Hepatocyte (in vitro differentiated cells): ENCODE data around the gene DHX35. TPM values are rescaled to one million over a fixed set of nuclear protein-coding genes. Genes with fewer than 3 reads are reported as not detected.

Source experiments
- DNase-seq: peaks from one replicate; pipeline ENCODE4 v3.0.0-alpha.2; 2016; ENCODE audit warnings: low spot score
- H2AFZ ChIP-seq: fragments of 200-600 bp; sonication (generic); 2 replicates; pipeline ENCODE4 v1.6.0; 2016; ENCODE audit warnings: antibody characterized with exemption, mild to moderate bottlenecking
- H3K27ac ChIP-seq: fragments of 200-600 bp; sonication (generic); 2 replicates; pipeline ENCODE4 v1.5.1; 2016; ENCODE audit warnings: mild to moderate bottlenecking
- H3K27me3 ChIP-seq: fragments of 200-600 bp; sonication (generic); 2 replicates; pipeline ENCODE4 v1.6.1; 2016
- H3K36me3 ChIP-seq: fragments of 200-600 bp; sonication (generic); replicated peaks from 2 replicates; pipeline ENCODE4 v1.5.1; 2016; ENCODE audit warnings: low read depth; ENCODE audit not compliant: insufficient read depth
- H3K4me1 ChIP-seq: fragments of 200-600 bp; sonication (generic); 2 replicates; pipeline ENCODE4 v1.5.1; 2016; ENCODE audit warnings: mild to moderate bottlenecking, moderate library complexity; ENCODE audit not compliant: insufficient read depth
- H3K4me2 ChIP-seq: fragments of 200-600 bp; sonication (generic); 2 replicates; pipeline ENCODE4 v1.6.0; 2016
- H3K4me3 ChIP-seq: fragments of 200-600 bp; sonication (generic); 2 replicates; pipeline ENCODE4 v1.5.1; 2016; ENCODE audit warnings: mild to moderate bottlenecking
- H3K79me2 ChIP-seq: fragments of 200-600 bp; sonication (generic); 2 replicates; pipeline ENCODE4 v1.6.0; 2017; ENCODE audit warnings: mild to moderate bottlenecking
- H3K9me2 ChIP-seq: fragments of 200-600 bp; sonication (generic); replicated peaks from 2 replicates; pipeline ENCODE4 v1.6.0; 2017; ENCODE audit warnings: mild to moderate bottlenecking; ENCODE audit not compliant: insufficient read depth
- H3K9me3 ChIP-seq: fragments of 200-600 bp; sonication (generic); 2 replicates; pipeline ENCODE4 v1.5.1; 2016; ENCODE audit warnings: low read depth, mild to moderate bottlenecking
- H4K20me1 ChIP-seq: fragments of 200-600 bp; sonication (generic); 2 replicates; pipeline ENCODE4 v1.6.0; 2016; ENCODE audit warnings: mild to moderate bottlenecking; ENCODE audit not compliant: insufficient read depth, poor library complexity, severe bottlenecking
- EZH2 ChIP-seq: fragments of 200-600 bp; sonication (generic); IDR thresholded peaks from 2 replicates; pipeline ENCODE4 v1.6.1; 2016; ENCODE audit warnings: antibody characterized with exemption, mild to moderate bottlenecking, borderline replicate concordance
- EZH2phosphoT487 ChIP-seq: fragments of 200-600 bp; sonication (generic); IDR thresholded peaks from one replicate; pipeline ENCODE4 v1.6.1; 2018; ENCODE audit warnings: antibody characterized with exemption, mild to moderate bottlenecking, low read depth, moderate library complexity; ENCODE audit not compliant: unreplicated experiment, severe bottlenecking
- WGBS: methylation state at CpG from one replicate; pipeline ENCODE4 v1.1.6; 2016; ENCODE audit warnings: low lambda C conversion rate; ENCODE audit errors: missing lambda C conversion rate; 5-methylcytosine and 5-hydroxymethylcytosine counted together
- polyA plus RNA-seq: library from polyadenylated mRNA; unstranded; fragments of >200 nt; fragmentation: Nextera tagmentation; extraction: Ambion mirVana; gene quantifications from 2 replicates; pipeline ENCODE4 v1.2.1, GENCODE V29; 2016
- total RNA-seq: library from RNA; depleted of rRNA; stranded (reverse); fragments of >200 nt; gene quantifications from 2 replicates; pipeline ENCODE4 v1.2.3, GENCODE V29; 2014
- TF ChIP-seq, protein P1 (sequence below): fragments of 200-600 bp; sonication (generic); IDR thresholded peaks from 2 replicates; pipeline ENCODE4 v1.5.1; 2016; ENCODE audit warnings: antibody characterized with exemption, mild to moderate bottlenecking; ENCODE audit not compliant: poor library complexity

Gene DHX35, protein sequence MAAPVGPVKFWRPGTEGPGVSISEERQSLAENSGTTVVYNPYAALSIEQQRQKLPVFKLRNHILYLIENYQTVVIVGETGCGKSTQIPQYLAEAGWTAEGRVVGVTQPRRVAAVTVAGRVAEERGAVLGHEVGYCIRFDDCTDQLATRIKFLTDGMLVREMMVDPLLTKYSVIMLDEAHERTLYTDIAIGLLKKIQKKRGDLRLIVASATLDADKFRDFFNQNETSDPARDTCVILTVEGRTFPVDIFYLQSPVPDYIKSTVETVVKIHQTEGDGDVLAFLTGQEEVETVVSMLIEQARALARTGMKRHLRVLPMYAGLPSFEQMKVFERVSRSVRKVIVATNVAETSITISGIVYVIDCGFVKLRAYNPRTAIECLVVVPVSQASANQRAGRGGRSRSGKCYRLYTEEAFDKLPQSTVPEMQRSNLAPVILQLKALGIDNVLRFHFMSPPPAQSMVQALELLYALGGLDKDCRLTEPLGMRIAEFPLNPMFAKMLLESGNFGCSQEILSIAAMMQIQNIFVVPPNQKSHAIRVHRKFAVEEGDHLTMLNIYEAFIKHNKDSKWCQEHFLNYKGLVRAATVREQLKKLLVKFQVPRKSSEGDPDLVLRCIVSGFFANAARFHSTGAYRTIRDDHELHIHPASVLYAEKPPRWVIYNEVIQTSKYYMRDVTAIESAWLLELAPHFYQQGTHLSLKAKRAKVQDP
- 8.6 and 10.6 TPM in 2 replicates for total RNA-seq
- 4.4 and 6.7 TPM in 2 replicates for polyA plus RNA-seq

DNA sequence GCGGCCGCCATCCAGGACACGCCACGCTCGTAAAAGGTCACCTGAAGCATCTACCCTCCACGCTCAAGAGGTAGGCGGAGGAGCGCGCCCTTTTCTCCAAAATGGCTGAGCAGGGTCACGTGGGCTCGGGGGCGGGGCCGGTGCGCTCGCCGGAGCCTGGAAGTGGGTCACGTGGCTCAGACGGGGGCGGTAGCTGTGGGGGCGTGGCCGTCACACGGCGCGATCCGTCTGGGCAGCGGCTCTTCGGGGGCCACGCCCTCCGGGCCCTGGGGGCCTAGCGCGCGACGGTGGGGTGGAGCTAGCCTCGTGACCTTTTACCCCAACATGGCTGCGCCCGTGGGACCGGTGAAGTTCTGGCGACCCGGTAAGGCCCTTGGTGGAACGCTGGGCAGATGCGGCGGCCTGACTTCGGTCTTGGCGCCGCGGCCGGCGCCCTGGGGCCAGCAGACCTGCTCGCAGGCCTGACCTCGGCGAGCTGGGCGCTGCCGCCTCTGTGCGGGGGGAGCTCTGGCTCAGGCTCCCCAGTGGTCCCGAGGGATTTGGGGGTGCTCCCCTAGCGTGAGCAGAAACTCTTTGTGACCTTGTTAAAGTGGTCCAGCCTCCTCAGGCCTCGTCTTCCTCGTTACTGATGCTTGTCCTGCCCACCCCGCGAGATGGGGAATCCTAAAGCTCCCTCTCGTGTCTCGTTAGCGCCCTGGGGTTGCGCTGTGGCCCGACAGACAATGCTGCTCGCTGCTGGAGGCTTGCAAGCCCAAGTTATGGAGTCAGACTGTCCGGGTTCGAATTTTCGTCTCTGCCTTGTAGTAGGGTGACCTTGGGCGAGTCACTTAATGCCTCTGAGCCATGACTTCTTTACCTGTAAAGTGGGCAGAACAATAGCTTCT, at the start of gene DHX35:
TSS of gene DHX35 (plus strand) at position 301 of the 884 bp plus-strand sequence. CDS start at position 325, 24 bp downstream.
- 2% methylated on average over 63 of the region's 70 CpGs for WGBS
- DNase-seq = peak; percentile 100
- Histone ChIP-seq H3K4me2 (peak within 1 kb of the TSS; percentile 88), H3K4me3 (peak within 1 kb of the TSS; percentile 65), H2AFZ (peak within 1 kb of the TSS; percentile 92), H3K27ac (peak within 1 kb of the TSS; percentile 94), H3K4me1 (peaks cover 11% of the 10 kb centered on the region), H3K79me2 (peaks cover 46% of the 10 kb centered on the region), H3K27me3 (no peaks in the 10 kb centered on the region), H3K36me3 (no peaks in the 10 kb centered on the region), H3K9me2 (no peaks in the 10 kb centered on the region), H4K20me1 (no peaks in the 10 kb centered on the region), H3K9me3 (no peaks in the 10 kb centered on the region)
- TF ChIP-seq EZH2 (no peak), EZH2phosphoT487 (no peak)
- TF ChIP-seq, protein P1, sequence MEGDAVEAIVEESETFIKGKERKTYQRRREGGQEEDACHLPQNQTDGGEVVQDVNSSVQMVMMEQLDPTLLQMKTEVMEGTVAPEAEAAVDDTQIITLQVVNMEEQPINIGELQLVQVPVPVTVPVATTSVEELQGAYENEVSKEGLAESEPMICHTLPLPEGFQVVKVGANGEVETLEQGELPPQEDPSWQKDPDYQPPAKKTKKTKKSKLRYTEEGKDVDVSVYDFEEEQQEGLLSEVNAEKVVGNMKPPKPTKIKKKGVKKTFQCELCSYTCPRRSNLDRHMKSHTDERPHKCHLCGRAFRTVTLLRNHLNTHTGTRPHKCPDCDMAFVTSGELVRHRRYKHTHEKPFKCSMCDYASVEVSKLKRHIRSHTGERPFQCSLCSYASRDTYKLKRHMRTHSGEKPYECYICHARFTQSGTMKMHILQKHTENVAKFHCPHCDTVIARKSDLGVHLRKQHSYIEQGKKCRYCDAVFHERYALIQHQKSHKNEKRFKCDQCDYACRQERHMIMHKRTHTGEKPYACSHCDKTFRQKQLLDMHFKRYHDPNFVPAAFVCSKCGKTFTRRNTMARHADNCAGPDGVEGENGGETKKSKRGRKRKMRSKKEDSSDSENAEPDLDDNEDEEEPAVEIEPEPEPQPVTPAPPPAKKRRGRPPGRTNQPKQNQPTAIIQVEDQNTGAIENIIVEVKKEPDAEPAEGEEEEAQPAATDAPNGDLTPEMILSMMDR = peak; percentile 43

DNA sequence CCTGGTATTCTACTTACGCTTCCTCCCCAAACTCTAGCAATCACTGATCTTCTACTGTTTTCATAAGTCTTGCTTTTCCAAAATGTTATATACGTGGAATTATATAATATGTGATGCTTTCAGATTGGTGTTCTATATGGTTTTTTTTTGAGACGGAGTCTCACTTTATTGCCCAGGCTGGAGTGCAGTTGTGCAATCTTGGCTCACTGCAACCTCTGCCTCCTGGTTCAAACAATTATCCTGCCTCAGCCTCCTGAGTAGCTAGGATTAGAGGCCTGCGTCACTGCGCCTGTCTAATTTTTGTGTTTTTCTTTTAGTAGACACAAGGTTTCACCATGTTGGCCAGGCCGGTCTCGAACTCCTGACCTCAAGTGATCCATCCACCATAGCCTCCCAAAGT, 46.8 kb upstream of the DHX35 start:
- no peak overlapping the region for H2AFZ ChIP-seq
- no peaks in the 10 kb centered on the region for H3K9me2 ChIP-seq
- no peaks in the 10 kb centered on the region for H3K79me2 ChIP-seq
- no peak for DNase-seq
- WGBS = 90% methylated on average over 7 of the region's 7 CpGs
- no peak overlapping the region for H3K4me3 ChIP-seq
- no peaks in the 10 kb centered on the region for H3K4me1 ChIP-seq
- H3K36me3 ChIP-seq = no peaks in the 10 kb centered on the region
- TF ChIP-seq EZH2phosphoT487 (no peak), EZH2 (no peak)
- TF ChIP-seq, protein P1 = no peak
- H4K20me1 ChIP-seq = no peaks in the 10 kb centered on the region
- no peak overlapping the region for H3K27ac ChIP-seq
- H3K27me3 ChIP-seq = no peaks in the 10 kb centered on the region
- H3K9me3 ChIP-seq = no peaks in the 10 kb centered on the region
- no peak overlapping the region for H3K4me2 ChIP-seq

DNA sequence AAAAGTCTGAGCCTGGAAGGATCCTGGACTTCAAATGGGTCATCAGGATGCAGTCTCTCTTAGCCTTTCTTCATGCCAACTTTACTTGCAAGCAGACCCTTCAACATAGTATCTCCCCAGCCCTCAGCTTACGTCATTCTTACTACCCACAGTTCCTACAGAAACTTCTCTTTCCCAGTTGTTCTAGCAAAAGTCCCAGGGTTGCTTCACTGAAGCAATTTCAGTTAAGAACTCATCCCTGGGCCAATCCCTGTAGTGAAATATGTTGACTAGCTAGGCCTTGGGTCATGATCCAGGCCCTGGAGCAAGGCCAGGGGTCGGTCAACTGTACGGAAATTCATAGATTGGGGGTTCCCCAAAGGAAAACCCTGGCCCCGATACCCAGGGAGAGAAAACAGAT, 44.5 kb upstream of the DHX35 start:
- no peaks in the 10 kb centered on the region for H3K9me2 ChIP-seq
- no peaks in the 10 kb centered on the region for H3K27me3 ChIP-seq
- no peaks in the 10 kb centered on the region for H3K9me3 ChIP-seq
- no peak overlapping the region for H2AFZ ChIP-seq
- TF ChIP-seq EZH2phosphoT487 (no peak), EZH2 (no peak)
- TF ChIP-seq, protein P1 = no peak
- no peak overlapping the region for H3K4me2 ChIP-seq
- no peaks in the 10 kb centered on the region for H3K4me1 ChIP-seq
- no peaks in the 10 kb centered on the region for H3K79me2 ChIP-seq
- H4K20me1 ChIP-seq = no peaks in the 10 kb centered on the region
- no peak for DNase-seq
- H3K27ac ChIP-seq = no peak overlapping the region
- 89% methylated on average over 4 of the region's 4 CpGs for WGBS
- H3K4me3 ChIP-seq = no peak overlapping the region
- H3K36me3 ChIP-seq = no peaks in the 10 kb centered on the region
